ENCODE data around the gene ST8SIA1.
A peak's percentile ranks its signal among the peaks of the same experiment; 100 is the strongest.

Gene ST8SIA1

GRCh38 chr12:22329621-22330020 is 4.9 kb downstream of the ST8SIA1 start:
- no peak for DNase-seq

- no peak for DNase-seq
Observed at GRCh38 chr12:22325218-22325617, 9.3 kb downstream of the ST8SIA1 start.

DNA sequence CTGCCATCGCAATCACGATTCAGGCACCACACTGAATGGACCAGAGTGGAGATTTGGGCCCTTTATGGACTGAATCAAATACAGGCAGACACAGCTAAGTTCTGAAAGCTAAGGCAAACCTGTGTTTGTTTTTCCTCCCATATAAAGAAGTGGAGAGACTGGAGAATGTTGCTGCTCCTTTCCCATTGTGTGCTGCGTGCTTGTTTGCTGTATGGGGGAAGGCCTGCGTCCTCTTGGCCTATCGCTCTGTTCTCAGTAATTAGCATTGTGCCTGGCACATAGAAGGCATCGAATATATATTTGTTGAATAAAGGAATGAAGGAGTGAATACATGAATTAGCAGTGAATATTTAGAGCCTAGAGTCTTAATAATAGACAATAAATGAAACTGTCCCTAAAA is 12.4 kb downstream of the ST8SIA1 start:
- no peak for DNase-seq

DNA sequence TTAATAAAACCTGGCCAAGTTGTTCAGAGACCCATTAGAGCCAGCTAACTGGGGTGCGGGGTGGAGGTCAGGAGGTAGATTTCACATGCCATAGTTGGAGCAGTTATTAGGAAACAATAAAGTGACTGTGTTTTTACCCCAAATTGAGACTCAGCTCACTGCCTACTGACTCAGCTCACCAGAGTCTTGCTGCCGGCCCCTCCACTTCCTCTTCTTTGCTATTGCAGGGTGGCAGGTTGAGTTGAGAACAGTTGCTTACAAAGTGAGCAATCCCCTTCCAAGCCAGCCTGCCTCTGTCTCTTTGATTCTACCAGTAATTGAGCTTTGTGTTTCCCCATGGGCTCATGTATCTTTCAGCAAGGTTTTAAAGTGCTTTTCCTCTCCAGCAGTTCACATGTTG is 12.9 kb downstream of the ST8SIA1 start:
- DNase-seq: peak in 1 of 14 donors; percentile 57

DNA sequence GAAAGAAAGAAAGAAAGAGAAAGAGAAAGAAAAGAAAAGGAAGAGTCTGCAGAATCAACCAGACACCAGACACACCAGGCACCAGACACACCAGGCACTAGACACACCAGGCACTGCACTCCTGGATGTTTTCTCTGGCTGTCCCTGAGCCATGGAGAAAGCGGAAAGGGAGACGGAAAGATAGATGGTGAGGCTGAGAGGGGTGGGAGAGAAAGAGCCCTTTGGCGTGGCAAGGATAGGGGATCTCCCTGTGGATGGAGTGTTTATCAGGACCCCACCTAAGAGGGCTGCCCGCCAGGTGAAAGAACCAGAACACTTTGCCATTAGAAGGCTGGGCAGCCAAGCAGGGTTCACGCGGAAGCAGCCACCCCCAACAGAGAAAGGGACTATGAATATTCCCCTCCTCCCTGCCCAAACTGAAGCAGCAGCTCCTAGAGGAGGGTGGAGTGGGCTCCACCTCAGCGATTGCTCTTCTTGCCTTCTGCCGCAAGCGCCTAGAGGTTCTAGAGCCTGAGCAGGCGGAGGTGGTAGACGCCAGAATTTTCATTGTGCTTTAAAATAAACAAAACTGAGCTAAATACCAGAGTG is 13.4 kb downstream of the ST8SIA1 start:
- DNase-seq: no peak

DNA sequence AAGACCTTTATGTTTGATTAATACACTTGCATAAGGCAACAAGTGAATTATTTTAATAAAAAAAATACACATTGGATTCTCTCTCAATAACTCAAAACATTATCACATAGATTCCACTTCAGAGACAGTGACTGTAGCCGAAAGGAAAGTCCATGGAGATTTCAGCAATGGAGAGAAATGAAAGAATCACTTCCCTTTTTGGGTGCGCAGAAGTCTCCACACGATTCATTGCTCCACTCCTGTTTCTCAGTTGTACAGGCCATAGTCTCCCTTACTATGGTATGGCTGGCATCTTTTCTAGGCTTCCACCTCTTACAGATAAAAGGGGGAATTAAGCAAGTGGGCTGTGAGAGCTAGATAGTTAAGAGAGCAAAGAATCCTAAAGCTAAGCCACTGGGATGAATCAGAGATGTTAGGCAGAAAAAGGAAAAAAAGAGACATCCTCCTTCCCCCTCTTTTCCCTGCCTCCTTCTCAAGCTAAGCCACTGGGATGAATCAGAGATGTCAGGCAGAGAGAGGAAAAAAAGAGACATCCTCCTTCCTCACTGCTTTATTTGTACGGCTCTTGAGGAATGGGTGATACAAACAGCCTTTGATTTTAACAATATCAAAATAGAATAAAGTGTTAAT is 16.3 kb downstream of the ST8SIA1 start:
- no peak for DNase-seq

- no peak for DNase-seq
Observed at GRCh38 chr12:22313963-22314330, 20.6 kb downstream of the ST8SIA1 start.

GRCh38 chr12:22313286-22313962 is 21.1 kb downstream of the ST8SIA1 start:
- DNase-seq: peak in 1 of 14 donors; percentile 90

GRCh38 chr12:22312336-22312735 is 22.2 kb downstream of the ST8SIA1 start:
- peak in 10 of 14 donors; percentile 11 to 71 (median 50) for DNase-seq

DNA sequence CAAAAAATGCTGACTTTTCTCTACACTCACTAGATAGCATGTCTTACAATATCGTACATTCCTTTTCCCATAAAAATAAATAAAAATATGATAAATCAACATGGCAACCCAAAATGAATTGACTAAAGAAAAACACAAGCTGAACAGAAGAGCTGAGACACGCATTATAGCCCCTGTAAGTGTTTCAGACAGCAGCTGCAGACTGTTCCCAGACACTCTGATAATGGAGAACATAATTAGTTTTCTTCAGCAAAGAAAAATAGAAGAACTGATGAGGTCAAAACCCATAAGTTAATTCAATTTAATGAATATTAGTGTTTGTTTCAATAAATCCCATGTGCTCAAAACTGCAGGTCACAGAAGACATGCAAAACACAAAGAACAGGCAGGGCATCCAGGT is 23.8 kb downstream of the ST8SIA1 start:
- no peak for DNase-seq

DNA sequence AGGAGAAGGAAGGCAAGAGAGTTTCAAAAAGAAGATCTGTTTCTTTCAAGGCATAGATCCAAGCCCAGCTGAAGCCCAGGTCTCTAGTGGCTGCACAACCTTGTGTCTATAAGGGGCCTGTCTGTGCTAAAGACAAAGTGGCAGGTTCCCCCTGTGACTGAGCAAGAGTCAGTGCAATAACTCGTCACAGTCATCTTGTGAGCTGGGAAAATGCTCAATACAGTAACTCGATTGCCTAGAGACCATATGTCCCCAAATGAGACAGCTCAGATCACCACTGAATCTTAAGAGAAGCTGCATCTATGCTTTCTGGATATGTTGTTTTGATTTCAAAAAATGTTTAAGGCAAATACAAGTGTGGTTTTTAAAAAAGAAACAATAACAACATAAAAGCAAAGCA is 24.2 kb downstream of the ST8SIA1 start:
- DNase-seq: peak in 1 of 14 donors; percentile 17

GRCh38 chr12:22307811-22308210 is 26.7 kb downstream of the ST8SIA1 start:
- no peak for DNase-seq

- no peak for DNase-seq
Observed at GRCh38 chr12:22306311-22306710, 28.2 kb downstream of the ST8SIA1 start.

GRCh38 chr12:22304341-22304740 is 30.2 kb downstream of the ST8SIA1 start:
- DNase-seq: no peak

DNA sequence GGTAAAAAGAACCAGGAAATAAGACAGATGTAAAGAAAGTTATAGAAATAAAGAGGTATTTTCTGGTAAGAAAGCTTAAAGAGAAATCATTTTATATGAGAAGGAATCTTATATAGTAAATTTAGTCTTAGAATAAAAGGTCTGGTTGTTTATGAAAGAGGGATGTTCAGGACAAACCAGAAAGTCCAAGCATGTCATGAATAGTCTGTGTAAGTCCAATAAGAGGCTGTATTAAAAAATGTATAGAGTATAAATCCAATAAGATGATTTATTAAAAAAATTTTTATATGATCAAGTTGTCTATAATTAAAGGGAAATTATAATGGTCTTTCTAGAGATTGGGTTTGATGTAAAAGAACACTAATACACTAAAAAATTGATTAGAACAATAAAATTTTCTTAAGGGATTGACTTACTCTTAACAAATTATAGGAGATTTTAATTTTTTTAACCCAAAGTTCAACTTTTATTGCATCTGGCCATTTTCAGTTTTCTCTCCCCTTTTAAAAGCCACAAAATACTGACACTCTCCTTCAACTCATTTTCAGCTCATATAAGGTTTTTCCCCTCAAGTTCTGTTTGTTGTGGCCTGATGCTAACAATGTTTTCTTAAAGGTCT is 35.1 kb downstream of the ST8SIA1 start:
- DNase-seq: no peak

- DNase-seq: no peak
Observed at GRCh38 chr12:22289250-22289649, 45.3 kb downstream of the ST8SIA1 start.

GRCh38 chr12:22287776-22288621 is 46.5 kb downstream of the ST8SIA1 start:
- DNase-seq: no peak

- DNase-seq: no peak
Observed at GRCh38 chr12:22287101-22287500, 47.4 kb downstream of the ST8SIA1 start.

- no peak for DNase-seq
Observed at GRCh38 chr12:22286569-22286968, 47.9 kb downstream of the ST8SIA1 start.

DNA sequence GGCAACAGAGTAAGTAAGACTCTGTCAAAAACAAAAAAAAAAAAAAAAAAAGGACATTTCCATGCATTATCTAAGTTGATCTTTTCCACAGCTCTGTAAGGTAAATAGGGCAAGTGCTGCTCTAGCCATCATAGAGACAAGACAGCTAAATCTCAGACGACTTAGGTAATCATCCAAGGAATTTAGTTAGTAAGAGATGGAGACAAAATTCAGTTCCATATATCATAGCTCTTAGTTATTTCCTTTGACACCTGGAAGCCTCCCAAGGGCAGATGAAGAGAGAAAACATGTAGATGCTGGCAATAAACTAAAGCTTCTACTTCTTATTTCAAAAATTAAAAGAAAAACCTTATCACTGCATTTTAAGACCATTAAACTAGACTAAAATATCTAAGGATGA is 48.7 kb downstream of the ST8SIA1 start:
- no peak for DNase-seq

DNA sequence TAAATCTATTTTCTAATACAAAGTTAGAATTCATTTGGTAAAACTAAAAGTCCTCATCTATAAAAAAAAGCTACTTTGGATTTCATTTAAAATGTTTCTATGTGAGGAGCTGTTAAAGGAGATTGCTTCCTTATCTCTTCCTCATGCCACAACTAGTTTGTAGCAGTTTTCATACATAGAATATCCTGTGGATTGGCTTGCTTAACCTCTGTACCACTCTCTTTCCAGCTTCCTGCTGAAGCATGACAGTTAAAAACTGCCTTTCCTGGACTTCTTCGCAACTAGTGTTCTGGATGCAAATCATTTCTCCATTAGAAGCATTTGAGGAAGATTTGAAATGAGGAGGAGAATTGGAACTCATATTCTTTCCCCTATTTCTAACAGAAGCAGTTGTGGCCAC is 49.6 kb downstream of the ST8SIA1 start:
- no peak for DNase-seq

DNA sequence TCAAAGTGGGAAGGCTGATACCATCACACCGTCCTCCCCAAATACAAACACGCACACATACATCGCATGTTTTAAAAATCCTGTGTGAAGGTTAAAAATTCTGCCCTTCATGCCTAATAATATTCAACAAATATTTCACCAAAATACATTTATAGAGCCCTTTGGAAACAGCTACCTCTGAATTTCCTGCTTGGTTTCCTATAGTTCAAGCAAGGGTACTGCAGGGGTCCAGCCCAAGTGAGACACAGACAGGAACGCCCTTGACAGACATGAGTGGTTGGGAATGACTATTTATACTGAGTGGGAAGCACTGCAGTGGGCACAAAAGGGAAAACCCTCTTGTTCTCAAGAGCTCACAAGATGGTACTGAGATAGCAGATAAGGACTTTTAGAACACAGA is 51.0 kb downstream of the ST8SIA1 start:
- no peak for DNase-seq
